Measurements from ENCODE around the gene B3GALT6. TPM values are rescaled to one million over a fixed set of nuclear protein-coding genes. Genes with fewer than 3 reads are reported as not detected.
A peak's percentile ranks its signal among the peaks of the same experiment; 100 is the strongest.

Gene B3GALT6
- total and polyA plus RNA-seq, 7 experiments from 2014 or later, result 7.2 to 29.0 (median 12.7) TPM

GRCh38 chr1:1216770-1217620 lies 15.0 kb upstream of the B3GALT6 start:
- ATAC-seq, result peak; percentile 38
- H3K36me3 Mint-ChIP-seq, result peaks cover 0 to 18% (median 0%) of the 10 kb centered on the region in 5 donors
- H3K27me3 Mint-ChIP-seq, result no peaks in the 10 kb centered on the region
- H3K9me3 Mint-ChIP-seq, result no peaks in the 10 kb centered on the region
- H3K27ac ChIP-seq (ENCODE audit: low read depth, low read length), result no peak overlapping the region
- ChIA-PET POLR2A (interaction anchor here (1.0 kb wide), 1 partner anchor 13 kb away, joined by 3 read pairs; no protein-coding TSS in a partner anchor), CTCF (no interaction called here)
- H3K27ac Mint-ChIP-seq, result peak overlapping the region in 6 of 9 donors; percentile 5 to 89 (median 61)
- no peak overlapping the region for H3K4me3 ChIP-seq (ENCODE audit: low read length)
- peaks cover 6 to 24% of the 10 kb centered on the region in 2 donors for H3K4me1 ChIP-seq (ENCODE audit: control insufficient read depth in 2 of 2, insufficient read depth in 2 of 2, low read length in 2 of 2)
- intact Hi-C loops (cut with micrococcal nuclease), result no loop called here
- peaks cover 0 to 58% (median 0%) of the 10 kb centered on the region in 3 experiments for H3K36me3 ChIP-seq (ENCODE audit: control insufficient read depth in 2 of 3, insufficient read depth in 3 of 3, low read length in 3 of 3)
- no peaks in the 10 kb centered on the region for H3K9me3 ChIP-seq (ENCODE audit: control insufficient read depth in 2 of 3, low read length in 3 of 3)
- DNase-seq, result no peak
- no peaks in the 10 kb centered on the region for H3K27me3 ChIP-seq (ENCODE audit: control insufficient read depth in 2 of 2, insufficient read depth in 2 of 2, low read length in 2 of 2)
- H3K4me3 Mint-ChIP-seq, result peak overlapping the region in 4 of 10 donors; percentile 13 to 55 (median 45)
- H3K4me1 Mint-ChIP-seq, result peaks cover 0 to 33% (median 17%) of the 10 kb centered on the region in 7 donors

- Histone ChIP-seq H3K27ac (ENCODE audit: low read depth, low read length) (no peak overlapping the region), H3K4me1 (ENCODE audit: control insufficient read depth in 2 of 2, insufficient read depth in 2 of 2, low read length in 2 of 2) (peaks cover 6 to 24% of the 10 kb centered on the region in 2 donors), H3K4me3 (ENCODE audit: low read length) (no peak overlapping the region), H3K9me3 (ENCODE audit: control insufficient read depth in 2 of 3, low read length in 3 of 3) (no peaks in the 10 kb centered on the region), H3K27me3 (ENCODE audit: control insufficient read depth in 2 of 2, insufficient read depth in 2 of 2, low read length in 2 of 2) (no peaks in the 10 kb centered on the region), H3K36me3 (ENCODE audit: control insufficient read depth in 2 of 3, insufficient read depth in 3 of 3, low read length in 3 of 3) (peaks cover 0 to 67% (median 3%) of the 10 kb centered on the region in 3 experiments)
- no peak for DNase-seq
- POLR2A ChIA-PET, result interaction anchor here (1.0 kb wide), 1 partner anchor 14 kb away, joined by 3 read pairs; no protein-coding TSS in a partner anchor
- intact Hi-C loops (cut with micrococcal nuclease), result no loop called here
- H3K9me3 Mint-ChIP-seq, result no peaks in the 10 kb centered on the region
- H3K36me3 Mint-ChIP-seq, result peaks cover 2 to 21% (median 3%) of the 10 kb centered on the region in 5 donors
- H3K27me3 Mint-ChIP-seq, result no peaks in the 10 kb centered on the region
- peaks cover 0 to 36% (median 20%) of the 10 kb centered on the region in 7 donors for H3K4me1 Mint-ChIP-seq
- ATAC-seq, result no peak
- peak overlapping the region in 2 of 9 donors; percentile 25 to 46 for H3K27ac Mint-ChIP-seq
- H3K4me3 Mint-ChIP-seq, result peak overlapping the region in 1 of 10 donors; percentile 17
- CTCF ChIA-PET, result interaction anchor here (0.8 kb wide), 1 partner anchor 224 kb away, joined by 3 read pairs; no protein-coding TSS in a partner anchor
These were observed 14.2 kb upstream of the B3GALT6 start for GRCh38 chr1:1217621-1218523.

GRCh38 chr1:1218524-1219200 lies 13.4 kb upstream of the B3GALT6 start:
- CTCF ChIA-PET, result interaction anchor here (0.8 kb wide), 1 partner anchor 223 kb away, joined by 3 read pairs; no protein-coding TSS in a partner anchor

GRCh38 chr1:1219341-1219740 lies 12.7 kb upstream of the B3GALT6 start:
- Histone ChIP-seq H3K36me3 (ENCODE audit: control insufficient read depth in 2 of 3, insufficient read depth in 3 of 3, low read length in 3 of 3) (peaks cover 0 to 80% (median 3%) of the 10 kb centered on the region in 3 experiments), H3K27ac (ENCODE audit: low read depth, low read length) (no peak overlapping the region), H3K4me1 (ENCODE audit: control insufficient read depth in 2 of 2, insufficient read depth in 2 of 2, low read length in 2 of 2) (peaks cover under 1 to 11% of the 10 kb centered on the region in 2 donors), H3K4me3 (ENCODE audit: low read length) (no peak overlapping the region), H3K9me3 (ENCODE audit: control insufficient read depth in 2 of 3, low read length in 3 of 3) (no peaks in the 10 kb centered on the region), H3K27me3 (ENCODE audit: control insufficient read depth in 2 of 2, insufficient read depth in 2 of 2, low read length in 2 of 2) (no peaks in the 10 kb centered on the region)
- CTCF ChIA-PET, result no interaction called here
- peaks cover 5 to 24% (median 8%) of the 10 kb centered on the region in 5 donors for H3K36me3 Mint-ChIP-seq
- H3K4me3 Mint-ChIP-seq, result no peak overlapping the region
- H3K27me3 Mint-ChIP-seq, result no peaks in the 10 kb centered on the region
- intact Hi-C loops (cut with micrococcal nuclease), result no loop called here
- H3K9me3 Mint-ChIP-seq, result no peaks in the 10 kb centered on the region
- DNase-seq (no peak), ATAC-seq (no peak)
- H3K4me1 Mint-ChIP-seq, result peaks cover 0 to 37% (median 20%) of the 10 kb centered on the region in 7 donors
- H3K27ac Mint-ChIP-seq, result peak overlapping the region in 1 of 9 donors; percentile 38
- POLR2A ChIA-PET, result no interaction called here

More at GRCh38 chr1:1218524-1219200, 13.4 kb upstream of the B3GALT6 start:
- peaks cover 0 to 74% (median 3%) of the 10 kb centered on the region in 3 experiments for H3K36me3 ChIP-seq (ENCODE audit: control insufficient read depth in 2 of 3, insufficient read depth in 3 of 3, low read length in 3 of 3)
- Mint-ChIP-seq H3K27ac (peak overlapping the region in 1 of 9 donors; percentile 13), H3K27me3 (no peaks in the 10 kb centered on the region), H3K4me3 (peak overlapping the region in 2 of 10 donors; percentile 17 to 59), H3K4me1 (peaks cover 0 to 40% (median 21%) of the 10 kb centered on the region in 7 donors), H3K9me3 (no peaks in the 10 kb centered on the region), H3K36me3 (peaks cover 5 to 24% (median 8%) of the 10 kb centered on the region in 5 donors)
- no peak overlapping the region for H3K27ac ChIP-seq (ENCODE audit: low read depth, low read length)
- H3K4me3 ChIP-seq (ENCODE audit: low read length), result no peak overlapping the region
- POLR2A ChIA-PET, result no interaction called here
- H3K9me3 ChIP-seq (ENCODE audit: control insufficient read depth in 2 of 3, low read length in 3 of 3), result no peaks in the 10 kb centered on the region
- DNase-seq (no peak), ATAC-seq (no peak)
- intact Hi-C loops (cut with micrococcal nuclease), result no loop called here
- no peaks in the 10 kb centered on the region for H3K27me3 ChIP-seq (ENCODE audit: control insufficient read depth in 2 of 2, insufficient read depth in 2 of 2, low read length in 2 of 2)
- peaks cover 6 to 17% of the 10 kb centered on the region in 2 donors for H3K4me1 ChIP-seq (ENCODE audit: control insufficient read depth in 2 of 2, insufficient read depth in 2 of 2, low read length in 2 of 2)

DNA sequence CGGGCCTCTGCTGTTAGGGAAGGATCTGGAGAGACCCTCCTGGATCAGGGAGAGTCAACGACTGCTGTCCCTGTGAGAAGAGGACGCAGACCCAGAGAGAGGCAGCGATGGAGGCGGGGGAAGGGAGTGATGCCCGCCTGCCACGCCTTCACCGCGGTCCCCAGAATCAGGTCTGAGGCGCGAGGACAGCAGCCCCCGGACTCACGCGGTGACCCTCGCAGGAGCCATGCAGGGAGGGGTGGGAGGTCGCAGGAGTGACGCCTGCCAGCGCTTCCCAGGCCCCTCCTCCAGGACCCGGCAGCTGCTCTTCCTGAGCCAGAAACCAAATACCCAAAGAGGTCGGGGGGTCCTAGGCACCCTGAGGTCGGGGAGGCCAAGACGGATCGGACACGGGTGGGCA lies 11.8 kb upstream of the B3GALT6 start:
- Histone ChIP-seq H3K9me3 (ENCODE audit: control insufficient read depth in 2 of 3, low read length in 3 of 3) (no peaks in the 10 kb centered on the region), H3K27me3 (ENCODE audit: control insufficient read depth in 2 of 2, insufficient read depth in 2 of 2, low read length in 2 of 2) (no peaks in the 10 kb centered on the region), H3K27ac (ENCODE audit: low read depth, low read length) (no peak overlapping the region), H3K4me3 (ENCODE audit: low read length) (no peak overlapping the region), H3K4me1 (ENCODE audit: control insufficient read depth in 2 of 2, insufficient read depth in 2 of 2, low read length in 2 of 2) (peaks cover 0 to 3% of the 10 kb centered on the region in 2 donors), H3K36me3 (ENCODE audit: control insufficient read depth in 2 of 3, insufficient read depth in 3 of 3, low read length in 3 of 3) (peaks cover 0 to 89% (median 3%) of the 10 kb centered on the region in 3 experiments)
- DNase-seq (no peak), ATAC-seq (no peak)
- Mint-ChIP-seq H3K27ac (no peak overlapping the region), H3K27me3 (no peaks in the 10 kb centered on the region), H3K4me1 (peaks cover 0 to 28% (median 13%) of the 10 kb centered on the region in 7 donors), H3K4me3 (no peak overlapping the region), H3K9me3 (no peaks in the 10 kb centered on the region), H3K36me3 (peaks cover 5 to 26% (median 8%) of the 10 kb centered on the region in 5 donors)
- CTCF ChIA-PET, result no interaction called here
- POLR2A ChIA-PET, result no interaction called here
- intact Hi-C loops (cut with micrococcal nuclease), result no loop called here
